GM21526 (cell line): ENCODE data around the gene RAB6D.
"Not testable (repeated sequence)": the region's sequence is repeated elsewhere in the genome, so short reads cannot be mapped to it uniquely, and the experiment has no call there.

Source experiments
- ATAC-seq: cut with Tn5 transposase; IDR thresholded peaks from one replicate; pipeline ENCODE4 v1.9.1; 2021; ENCODE audit warnings: moderate library complexity; ENCODE audit not compliant: unreplicated experiment, low FRiP score

Gene RAB6D

DNA sequence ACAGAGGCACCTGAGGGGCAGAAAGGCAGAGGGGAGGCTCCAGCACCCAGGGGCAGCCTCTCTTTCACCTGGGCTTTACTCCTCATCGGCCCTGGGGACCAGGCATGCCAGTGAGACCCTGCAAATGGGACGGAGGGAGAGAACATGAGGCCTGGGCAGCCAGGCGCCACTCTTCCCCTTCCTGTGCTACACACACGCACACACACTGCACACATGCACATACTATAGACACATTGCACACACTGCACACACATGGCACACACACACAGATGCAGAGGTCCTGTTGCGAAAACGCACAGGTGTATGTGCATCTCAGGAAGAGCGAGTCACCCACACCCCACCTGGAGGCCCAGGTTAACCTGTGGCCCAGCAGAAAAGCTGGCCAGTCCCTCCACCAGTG is 3.4 kb upstream of the RAB6D start:
- ATAC-seq: no peak

- no peak for ATAC-seq
These were observed 2.7 kb upstream of the RAB6D start for GRCh38 chr2:131366643-131367042.

- no peak for ATAC-seq
These were observed 1.5 kb upstream of the RAB6D start for GRCh38 chr2:131365452-131365851.

DNA sequence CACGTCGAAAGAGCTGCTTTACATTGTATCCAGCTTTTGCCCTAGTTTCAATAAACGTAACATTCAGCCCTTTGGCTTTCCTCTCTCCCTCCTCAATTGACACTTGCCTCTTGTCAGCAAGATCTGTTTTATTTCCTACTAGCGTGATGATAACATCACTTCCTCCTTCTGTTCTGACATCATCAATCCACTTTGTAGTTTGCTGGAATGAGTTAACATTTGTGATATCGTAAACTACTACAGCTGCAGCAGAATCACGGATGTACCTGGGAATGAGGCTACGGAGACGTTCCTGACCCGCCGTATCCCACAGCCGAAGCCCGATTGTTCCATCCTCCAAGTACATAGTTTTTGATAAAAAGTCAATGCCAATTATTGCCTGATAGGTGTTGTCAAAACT is 755 bp downstream of the RAB6D start:
- ATAC-seq: not testable (repeated sequence)

- ATAC-seq: not testable (repeated sequence)
These were observed 2.2 kb downstream of the RAB6D start for GRCh38 chr2:131361773-131362172.

GRCh38 chr2:131353167-131353697 is 10.7 kb downstream of the RAB6D start:
- ATAC-seq: not testable (repeated sequence)

DNA sequence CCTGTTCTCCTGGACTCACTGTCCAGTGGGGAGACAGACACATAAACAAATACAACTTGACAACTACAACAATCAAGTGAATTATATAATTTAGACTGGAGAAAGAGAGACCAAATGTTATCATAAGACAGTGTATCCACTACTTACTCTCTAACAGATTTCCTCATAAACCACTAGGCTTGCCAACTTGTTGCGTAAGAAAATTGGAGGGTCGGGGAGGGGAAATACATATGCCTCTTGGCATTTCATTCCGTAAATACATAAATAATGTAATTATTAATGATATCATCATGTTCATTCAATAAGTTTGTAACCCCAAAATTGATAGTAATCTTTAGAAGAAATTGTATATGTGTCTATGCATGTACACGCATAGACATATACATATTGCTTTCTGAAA is 14.9 kb downstream of the RAB6D start:
- no peak for ATAC-seq

DNA sequence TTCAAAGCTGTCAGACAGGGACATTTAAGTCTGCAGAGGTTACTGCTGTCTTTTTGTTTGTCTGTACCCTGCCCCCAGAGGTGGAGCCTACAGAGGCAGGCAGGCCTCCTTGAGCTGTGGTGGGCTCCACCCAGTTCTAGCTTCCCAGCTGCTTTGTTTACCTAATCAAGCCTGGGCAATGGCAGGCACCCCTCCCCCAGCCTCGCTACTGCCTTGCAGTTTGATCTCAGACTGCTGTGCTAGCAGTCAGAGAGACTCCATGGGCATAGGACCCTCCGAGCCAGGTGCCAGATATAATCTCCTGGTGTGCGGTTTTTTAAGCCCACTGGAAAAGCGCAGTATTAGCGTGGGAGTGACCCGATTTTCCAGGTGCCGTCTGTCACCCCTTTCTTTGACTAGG is 16.9 kb downstream of the RAB6D start:
- ATAC-seq: not testable (repeated sequence)

DNA sequence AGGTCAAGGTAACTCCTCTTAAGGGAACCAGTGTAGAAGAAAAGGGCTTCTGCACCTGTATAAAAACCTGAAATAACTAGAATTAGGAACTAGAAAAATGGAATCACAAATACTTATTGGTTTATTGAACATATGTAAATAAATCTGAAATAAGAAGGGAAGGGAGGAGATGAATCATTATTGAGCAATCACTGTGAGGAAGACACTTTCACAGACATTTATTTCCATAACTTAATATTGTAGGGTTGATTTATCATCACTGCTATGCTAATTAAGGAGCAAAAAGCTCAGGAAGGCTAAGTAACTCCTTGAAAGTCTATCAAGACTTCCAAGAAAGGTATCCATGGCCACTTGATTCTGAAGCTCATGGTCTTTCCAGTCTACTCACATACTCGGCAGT is 24.7 kb downstream of the RAB6D start:
- ATAC-seq: not testable (repeated sequence)

- not testable (repeated sequence) for ATAC-seq
These were observed 28.6 kb downstream of the RAB6D start for GRCh38 chr2:131335319-131335718.

DNA sequence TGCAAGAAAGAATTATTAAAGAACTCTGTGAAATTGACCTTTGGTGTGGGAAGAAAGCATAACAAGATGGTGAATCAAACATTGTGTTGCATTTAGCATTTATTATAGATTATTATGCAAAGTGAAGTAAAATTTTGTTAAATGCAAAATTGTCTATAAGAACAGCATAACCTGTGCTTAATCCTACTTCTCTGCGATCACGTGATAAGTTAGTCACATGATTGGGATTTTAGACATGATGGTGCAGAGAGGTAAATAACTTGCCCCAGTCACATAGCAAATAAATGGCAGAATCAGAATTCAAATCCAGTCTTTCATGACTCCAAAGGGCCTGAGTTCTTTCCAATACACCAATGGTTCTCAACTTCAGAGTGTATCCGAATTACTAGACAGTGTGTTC is 31.3 kb downstream of the RAB6D start:
- ATAC-seq: not testable (repeated sequence)

DNA sequence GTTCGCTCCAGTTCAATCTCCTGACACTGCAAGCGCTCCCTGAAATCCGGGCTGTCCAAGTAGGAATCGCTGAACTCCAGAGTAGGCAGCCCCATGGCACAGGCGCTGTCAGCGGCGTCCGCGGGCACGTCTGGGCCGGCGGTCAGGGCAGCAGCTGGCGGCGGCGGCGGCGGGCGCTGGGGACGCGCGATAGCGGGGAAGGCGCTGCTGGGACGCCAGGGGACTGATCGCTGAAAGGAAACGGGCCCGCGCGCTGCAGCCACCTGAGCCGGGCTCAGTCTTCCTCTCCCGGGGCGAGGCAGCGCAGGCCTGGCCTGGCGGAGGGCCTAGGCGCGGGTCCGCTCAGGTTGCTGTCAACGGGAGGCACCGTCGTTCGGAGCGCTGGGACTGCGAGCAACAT is 33.0 kb downstream of the RAB6D start:
- not testable (repeated sequence) for ATAC-seq

- no peak for ATAC-seq
These were observed 41.8 kb downstream of the RAB6D start for GRCh38 chr2:131322209-131322608.

GRCh38 chr2:131321344-131321743 is 42.6 kb downstream of the RAB6D start:
- ATAC-seq: not testable (repeated sequence)

DNA sequence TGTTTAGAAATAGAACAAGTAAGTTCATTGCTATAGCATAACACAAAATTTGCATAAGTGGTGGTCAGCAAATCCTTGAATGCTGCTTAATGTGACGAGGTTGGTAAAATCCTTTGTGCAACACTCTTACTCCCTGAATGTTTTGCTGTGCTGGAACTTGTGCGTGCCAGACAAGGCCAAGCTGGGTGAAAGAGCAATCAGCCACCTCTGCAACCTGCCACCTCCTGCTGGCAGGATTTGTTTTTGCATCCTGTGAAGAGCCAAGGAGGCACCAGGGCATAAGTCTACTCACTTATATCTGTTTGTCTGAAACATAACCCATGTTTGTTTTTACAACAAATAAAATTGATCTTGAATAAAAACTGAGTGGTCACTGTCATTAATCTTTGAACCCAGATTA is 53.0 kb downstream of the RAB6D start:
- ATAC-seq: not testable (repeated sequence)
